Measurements from ENCODE around the gene CEACAM19.

DNA sequence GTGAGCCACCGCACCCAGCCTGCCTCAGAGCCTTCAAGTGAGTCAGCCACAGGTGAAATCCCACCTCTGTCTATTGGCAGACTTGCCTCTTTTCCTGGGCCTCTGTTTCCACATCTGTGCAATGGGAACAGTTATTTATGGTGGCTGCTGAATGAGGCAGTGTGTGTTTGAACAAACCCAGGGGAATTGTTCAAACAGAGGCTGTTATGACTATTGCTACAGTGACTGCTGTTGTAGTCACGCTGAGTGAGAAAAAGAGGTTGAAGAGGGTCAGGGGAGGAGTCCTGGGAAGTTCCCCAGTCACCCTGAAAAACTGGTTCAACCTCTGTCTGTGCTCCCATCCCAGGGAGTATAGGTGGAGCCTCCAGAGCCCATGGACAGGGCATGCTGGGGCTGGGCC, at the start of gene CEACAM19:
- TF ChIP-seq, protein P1, sequence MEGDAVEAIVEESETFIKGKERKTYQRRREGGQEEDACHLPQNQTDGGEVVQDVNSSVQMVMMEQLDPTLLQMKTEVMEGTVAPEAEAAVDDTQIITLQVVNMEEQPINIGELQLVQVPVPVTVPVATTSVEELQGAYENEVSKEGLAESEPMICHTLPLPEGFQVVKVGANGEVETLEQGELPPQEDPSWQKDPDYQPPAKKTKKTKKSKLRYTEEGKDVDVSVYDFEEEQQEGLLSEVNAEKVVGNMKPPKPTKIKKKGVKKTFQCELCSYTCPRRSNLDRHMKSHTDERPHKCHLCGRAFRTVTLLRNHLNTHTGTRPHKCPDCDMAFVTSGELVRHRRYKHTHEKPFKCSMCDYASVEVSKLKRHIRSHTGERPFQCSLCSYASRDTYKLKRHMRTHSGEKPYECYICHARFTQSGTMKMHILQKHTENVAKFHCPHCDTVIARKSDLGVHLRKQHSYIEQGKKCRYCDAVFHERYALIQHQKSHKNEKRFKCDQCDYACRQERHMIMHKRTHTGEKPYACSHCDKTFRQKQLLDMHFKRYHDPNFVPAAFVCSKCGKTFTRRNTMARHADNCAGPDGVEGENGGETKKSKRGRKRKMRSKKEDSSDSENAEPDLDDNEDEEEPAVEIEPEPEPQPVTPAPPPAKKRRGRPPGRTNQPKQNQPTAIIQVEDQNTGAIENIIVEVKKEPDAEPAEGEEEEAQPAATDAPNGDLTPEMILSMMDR (IDR thresholded peaks at IDR 0.05), result no peak
- no peak for TF ChIP-seq POLR2A (IDR thresholded peaks at IDR 0.05)

Measured in gastroesophageal sphincter (tissue), 3 donors.